ENCODE measurements around the gene TPPP.
A peak's percentile ranks its signal among the peaks of the same experiment; 100 is the strongest.

The TPPP gene

DNA sequence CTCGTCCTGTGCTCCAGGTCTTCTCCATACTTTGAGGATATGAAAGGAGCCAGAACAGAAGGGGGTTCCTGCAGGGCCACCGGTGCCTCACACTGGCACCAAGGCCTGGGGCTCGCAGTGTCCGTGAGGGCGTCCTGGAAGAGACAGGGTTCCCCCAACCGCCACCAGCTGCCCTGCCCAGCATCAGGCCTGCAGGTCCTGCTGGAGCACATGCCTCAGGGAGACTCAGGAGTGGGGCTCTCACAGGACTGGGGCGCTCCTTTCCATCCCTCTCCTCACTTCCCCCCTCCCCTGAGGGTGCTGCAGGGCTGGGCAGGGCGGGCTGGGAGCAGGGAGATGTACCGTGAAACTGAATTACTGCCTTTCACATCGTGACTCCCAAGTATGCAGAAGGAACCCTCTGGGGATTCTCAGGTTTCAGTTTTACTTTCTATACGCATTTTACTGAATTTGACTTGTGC lies 49.3 kb downstream of the TPPP start:
- Histone ChIP-seq H4K20me1 (ENCODE audit: control insufficient read depth, insufficient read depth, low read depth, low read length) (no peaks in the 10 kb centered on the region), H3K9me2 (replicated peaks; ENCODE audit: control insufficient read depth, low read length) (no peaks in the 10 kb centered on the region), H3F3A (ENCODE audit: control insufficient read depth, insufficient read depth) (no peaks in the 10 kb centered on the region), H3K4me2 (ENCODE audit: low read length) (peak overlapping the region; percentile 19; the same call in 1 of the 2 replicates), H3K79me2 (ENCODE audit: control insufficient read depth, low read length) (no peaks in the 10 kb centered on the region), H3K27ac (ENCODE audit: low read depth, low read length) (no peak overlapping the region; the same call in 1 of the 2 replicates), H3K9me3 (ENCODE audit: control insufficient read depth, insufficient read depth, low read length) (peaks cover 18% of the 10 kb centered on the region), H3K27me3 (ENCODE audit: control insufficient read depth, low read length) (no peaks in the 10 kb centered on the region), H3K36me3 (ENCODE audit: control insufficient read depth, low read length) (peaks cover 89% of the 10 kb centered on the region), H3K4me1 (ENCODE audit: control insufficient read depth, low read length) (peaks cover 12% of the 10 kb centered on the region), H3K4me3 (ENCODE audit: low read length) (no peak overlapping the region)
- TF ChIP-seq EZH2phosphoT487 (IDR thresholded peaks at IDR 0.05; ENCODE audit: borderline replicate concordance, low read length): no peak
- TF ChIP-seq, protein P1, sequence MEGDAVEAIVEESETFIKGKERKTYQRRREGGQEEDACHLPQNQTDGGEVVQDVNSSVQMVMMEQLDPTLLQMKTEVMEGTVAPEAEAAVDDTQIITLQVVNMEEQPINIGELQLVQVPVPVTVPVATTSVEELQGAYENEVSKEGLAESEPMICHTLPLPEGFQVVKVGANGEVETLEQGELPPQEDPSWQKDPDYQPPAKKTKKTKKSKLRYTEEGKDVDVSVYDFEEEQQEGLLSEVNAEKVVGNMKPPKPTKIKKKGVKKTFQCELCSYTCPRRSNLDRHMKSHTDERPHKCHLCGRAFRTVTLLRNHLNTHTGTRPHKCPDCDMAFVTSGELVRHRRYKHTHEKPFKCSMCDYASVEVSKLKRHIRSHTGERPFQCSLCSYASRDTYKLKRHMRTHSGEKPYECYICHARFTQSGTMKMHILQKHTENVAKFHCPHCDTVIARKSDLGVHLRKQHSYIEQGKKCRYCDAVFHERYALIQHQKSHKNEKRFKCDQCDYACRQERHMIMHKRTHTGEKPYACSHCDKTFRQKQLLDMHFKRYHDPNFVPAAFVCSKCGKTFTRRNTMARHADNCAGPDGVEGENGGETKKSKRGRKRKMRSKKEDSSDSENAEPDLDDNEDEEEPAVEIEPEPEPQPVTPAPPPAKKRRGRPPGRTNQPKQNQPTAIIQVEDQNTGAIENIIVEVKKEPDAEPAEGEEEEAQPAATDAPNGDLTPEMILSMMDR (IDR thresholded peaks at IDR 0.05; ENCODE audit: low read depth, low read length, poor library complexity, severe bottlenecking): no peak

DNA sequence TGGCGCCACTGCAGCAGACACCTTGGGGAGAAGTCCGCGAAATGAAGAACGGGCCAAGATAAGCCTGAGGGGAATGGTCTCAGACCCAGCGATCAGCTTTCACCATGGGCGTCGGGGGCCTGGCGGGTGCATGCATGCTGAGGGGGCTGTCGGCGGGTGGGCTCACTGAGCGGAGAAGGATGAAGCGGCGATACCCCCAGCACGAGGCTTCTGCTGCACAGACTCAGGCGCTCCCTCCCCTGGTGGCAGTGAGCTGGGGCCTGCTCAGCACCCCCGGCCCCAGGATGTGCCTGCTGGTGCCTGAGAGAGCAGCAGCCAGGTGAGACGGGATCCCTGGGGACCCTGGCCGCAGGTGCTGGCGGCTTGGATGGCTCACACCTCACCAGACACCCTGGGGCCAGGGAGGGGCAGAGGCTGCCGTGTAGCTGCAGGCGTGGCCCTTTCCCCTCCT lies 49.8 kb downstream of the TPPP start:
- peak overlapping the region; percentile 19; the same call in 1 of the 2 replicates for H3K4me2 ChIP-seq (ENCODE audit: low read length)

DNA sequence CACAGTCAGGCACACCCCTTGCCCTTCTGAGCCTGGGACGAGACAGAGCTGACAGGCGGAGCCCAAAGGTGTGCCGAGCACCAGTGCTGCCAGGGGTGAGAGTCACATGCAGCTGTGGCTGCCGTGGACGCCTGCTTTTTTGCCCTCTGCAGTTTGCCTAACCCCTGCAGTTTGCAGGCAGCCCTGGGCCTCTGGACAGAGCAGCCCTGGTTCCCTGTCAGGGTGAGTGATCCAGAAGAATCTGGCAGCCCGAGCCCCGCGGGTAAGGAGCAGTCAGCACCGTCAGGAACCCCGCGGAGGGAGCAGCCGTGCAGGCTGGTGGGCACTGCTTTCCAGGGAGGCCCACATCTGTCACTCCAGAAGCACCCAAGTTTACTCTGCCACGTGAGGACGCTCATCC lies 50.7 kb downstream of the TPPP start:
- Histone ChIP-seq H4K20me1 (ENCODE audit: control insufficient read depth, insufficient read depth, low read depth, low read length) (no peaks in the 10 kb centered on the region), H3K27ac (ENCODE audit: low read depth, low read length) (no peak overlapping the region), H3K4me3 (ENCODE audit: low read length) (no peak overlapping the region), H3K27me3 (ENCODE audit: control insufficient read depth, low read length) (no peaks in the 10 kb centered on the region), H3K9me3 (ENCODE audit: control insufficient read depth, insufficient read depth, low read length) (0 out of 2 replicates have a peak, but pooled peaks cover 10% of the 10 kb centered on the region), H3K4me1 (ENCODE audit: control insufficient read depth, low read length) (peaks cover 12% of the 10 kb centered on the region), H3K9me2 (replicated peaks; ENCODE audit: control insufficient read depth, low read length) (no peaks in the 10 kb centered on the region), H3K79me2 (ENCODE audit: control insufficient read depth, low read length) (no peaks in the 10 kb centered on the region), H3K36me3 (ENCODE audit: control insufficient read depth, low read length) (peaks cover 93% of the 10 kb centered on the region), H3F3A (ENCODE audit: control insufficient read depth, insufficient read depth) (no peaks in the 10 kb centered on the region), H3K4me2 (ENCODE audit: low read length) (no peak overlapping the region)
- no peak for TF ChIP-seq EZH2phosphoT487 (IDR thresholded peaks at IDR 0.05; ENCODE audit: borderline replicate concordance, low read length)
- TF ChIP-seq, protein P1 (IDR thresholded peaks at IDR 0.05; ENCODE audit: low read depth, low read length, poor library complexity, severe bottlenecking): no peak

More for the DNA sequence above, 49.8 kb downstream of the TPPP start:
- H3K9me2 ChIP-seq (replicated peaks; ENCODE audit: control insufficient read depth, low read length): no peaks in the 10 kb centered on the region
- no peaks in the 10 kb centered on the region for H3K27me3 ChIP-seq (ENCODE audit: control insufficient read depth, low read length)
- H3K4me3 ChIP-seq (ENCODE audit: low read length): no peak overlapping the region
- TF ChIP-seq EZH2phosphoT487 (IDR thresholded peaks at IDR 0.05; ENCODE audit: borderline replicate concordance, low read length): no peak
- TF ChIP-seq, protein P1 (IDR thresholded peaks at IDR 0.05; ENCODE audit: low read depth, low read length, poor library complexity, severe bottlenecking): no peak
- H3F3A ChIP-seq (ENCODE audit: control insufficient read depth, insufficient read depth): no peaks in the 10 kb centered on the region
- H4K20me1 ChIP-seq (ENCODE audit: control insufficient read depth, insufficient read depth, low read depth, low read length): no peaks in the 10 kb centered on the region
- peaks cover 12% of the 10 kb centered on the region for H3K4me1 ChIP-seq (ENCODE audit: control insufficient read depth, low read length)
- no peak overlapping the region for H3K27ac ChIP-seq (ENCODE audit: low read depth, low read length)
- peaks cover 17% of the 10 kb centered on the region for H3K9me3 ChIP-seq (ENCODE audit: control insufficient read depth, insufficient read depth, low read length)
- H3K36me3 ChIP-seq (ENCODE audit: control insufficient read depth, low read length): peaks cover 93% of the 10 kb centered on the region
- no peaks in the 10 kb centered on the region for H3K79me2 ChIP-seq (ENCODE audit: control insufficient read depth, low read length)

Measured in DOHH2 (cell line).